HG03571 (cell line): ENCODE results near the gene GFAP.

Source experiments
- ATAC-seq: cut with Tn5 transposase; IDR thresholded peaks from one replicate; pipeline ENCODE4 v1.9.1; 2021; ENCODE audit not compliant: unreplicated experiment

Gene GFAP

GRCh38 chr17:44867841-44868240 lies 47.5 kb downstream of the GFAP start:
- no peak for ATAC-seq

- no peak for ATAC-seq
These were observed 49.4 kb downstream of the GFAP start for GRCh38 chr17:44865931-44866330.

GRCh38 chr17:44865231-44865660 lies 50.1 kb downstream of the GFAP start:
- no peak for ATAC-seq

GRCh38 chr17:44864831-44865230 lies 50.5 kb downstream of the GFAP start:
- no peak for ATAC-seq

GRCh38 chr17:44863061-44863918 lies 52.0 kb downstream of the GFAP start:
- no peak for ATAC-seq

- ATAC-seq: no peak
These were observed 52.9 kb downstream of the GFAP start for GRCh38 chr17:44862278-44862914.

- no peak for ATAC-seq
These were observed 55.6 kb downstream of the GFAP start for GRCh38 chr17:44859701-44860100.

- no peak for ATAC-seq
These were observed 61.1 kb downstream of the GFAP start for GRCh38 chr17:44854192-44854591.
